Astrocyte (in vitro differentiated cells and primary cell): Measurements from ENCODE around the gene WASHC2C. TPM values are rescaled to one million over a fixed set of nuclear protein-coding genes. Genes with fewer than 3 reads are reported as not detected.
"Not testable (repeated sequence)": the region's sequence is repeated elsewhere in the genome, so short reads cannot be mapped to it uniquely, and the experiment has no call there.

Experiments used
- DNase-seq: peaks from one replicate; pipeline ENCODE4 v3.0.0-alpha.2; 2010; ENCODE audit warnings: low read depth
- FAIRE-seq: peaks from 2 replicates; lab custom pipeline; 2011; peaks lifted over from hg19 to GRCh38; lab: Jason Lieb, UNC
- H2AFZ ChIP-seq: 2 replicates; pipeline ENCODE4 v1.6.0; 2012; ENCODE audit warnings: low read depth, low read length, inconsistent platforms
- H3K27ac ChIP-seq: 2 replicates; pipeline ENCODE4 v1.5.1; 2011; ENCODE audit warnings: low read depth, low read length, inconsistent platforms
- H3K27me3 ChIP-seq: 2 replicates; pipeline ENCODE4 v1.6.0; 2011; ENCODE audit warnings: low read length, inconsistent platforms; ENCODE audit not compliant: insufficient read depth
- H3K36me3 ChIP-seq: 2 replicates; pipeline ENCODE4 v1.5.1; 2011; ENCODE audit warnings: low read length, inconsistent platforms; ENCODE audit not compliant: insufficient read depth
- H3K4me1 ChIP-seq: 2 replicates; pipeline ENCODE4 v1.5.1; 2011; ENCODE audit warnings: low read length, inconsistent platforms; ENCODE audit not compliant: insufficient read depth
- H3K4me2 ChIP-seq: 2 replicates; pipeline ENCODE4 v1.6.0; 2012; ENCODE audit warnings: low read length, inconsistent platforms
- H3K4me3 ChIP-seq: 2 replicates; pipeline ENCODE4 v1.5.1; 2011; ENCODE audit warnings: low read depth, mild to moderate bottlenecking, low read length, inconsistent platforms; ENCODE audit not compliant: insufficient read depth
- H3K79me2 ChIP-seq: 2 replicates; pipeline ENCODE4 v1.6.0; 2012; ENCODE audit warnings: mild to moderate bottlenecking, low read length, inconsistent platforms; ENCODE audit not compliant: insufficient read depth
- H3K9ac ChIP-seq: 2 replicates; pipeline ENCODE4 v1.6.0; 2012; ENCODE audit warnings: mild to moderate bottlenecking, low read length, inconsistent platforms
- H3K9me3 ChIP-seq: 2 replicates; pipeline ENCODE4 v1.5.1; 2012; ENCODE audit warnings: low read depth, mild to moderate bottlenecking, low read length, inconsistent platforms; ENCODE audit not compliant: insufficient read depth
- H4K20me1 ChIP-seq: 2 replicates; pipeline ENCODE4 v1.6.0; 2012; ENCODE audit warnings: low read length, inconsistent platforms; ENCODE audit not compliant: insufficient read depth
- H3K27ac Mint-ChIP-seq: one replicate; pipeline ENCODE4 v1.8.0; 2021; ENCODE audit warnings: mild to moderate bottlenecking, mixed read lengths; ENCODE audit not compliant: unreplicated experiment
- H3K27me3 Mint-ChIP-seq: one replicate; pipeline ENCODE4 v1.8.0; 2021; ENCODE audit warnings: low read depth, mixed read lengths; ENCODE audit not compliant: unreplicated experiment
- H3K36me3 Mint-ChIP-seq: one replicate; pipeline ENCODE4 v1.8.0; 2021; ENCODE audit warnings: low read depth, mixed read lengths; ENCODE audit not compliant: unreplicated experiment
- H3K4me1 Mint-ChIP-seq: one replicate; pipeline ENCODE4 v1.8.0; 2021; ENCODE audit warnings: low read depth, mixed read lengths; ENCODE audit not compliant: unreplicated experiment
- H3K4me3 Mint-ChIP-seq: one replicate; pipeline ENCODE4 v1.8.0; 2021; ENCODE audit warnings: mild to moderate bottlenecking, moderate library complexity, mixed read lengths; ENCODE audit not compliant: unreplicated experiment
- H3K9me3 Mint-ChIP-seq: one replicate; pipeline ENCODE4 v1.8.0; 2021; ENCODE audit warnings: mild to moderate bottlenecking, mixed read lengths; ENCODE audit not compliant: unreplicated experiment
- CTCF ChIP-seq: IDR thresholded peaks from 2 replicates; pipeline ENCODE4 v1.5.1; 2011; ENCODE audit warnings: low read depth, mild to moderate bottlenecking, inconsistent platforms, low read length, moderate library complexity; ENCODE audit not compliant: insufficient read depth
- EZH2 ChIP-seq: IDR thresholded peaks from 2 replicates; pipeline ENCODE4 v1.6.1; 2012; ENCODE audit warnings: mild to moderate bottlenecking, low read length, inconsistent platforms; ENCODE audit not compliant: insufficient read depth
- total RNA-seq: library from RNA; stranded (reverse); gene quantifications from 2 replicates; pipeline ENCODE4 v1.2.1, GENCODE V29; 2021

WASHC2C gene
- total RNA-seq, 1 donor from 2014 or later: 39.6 TPM

DNA sequence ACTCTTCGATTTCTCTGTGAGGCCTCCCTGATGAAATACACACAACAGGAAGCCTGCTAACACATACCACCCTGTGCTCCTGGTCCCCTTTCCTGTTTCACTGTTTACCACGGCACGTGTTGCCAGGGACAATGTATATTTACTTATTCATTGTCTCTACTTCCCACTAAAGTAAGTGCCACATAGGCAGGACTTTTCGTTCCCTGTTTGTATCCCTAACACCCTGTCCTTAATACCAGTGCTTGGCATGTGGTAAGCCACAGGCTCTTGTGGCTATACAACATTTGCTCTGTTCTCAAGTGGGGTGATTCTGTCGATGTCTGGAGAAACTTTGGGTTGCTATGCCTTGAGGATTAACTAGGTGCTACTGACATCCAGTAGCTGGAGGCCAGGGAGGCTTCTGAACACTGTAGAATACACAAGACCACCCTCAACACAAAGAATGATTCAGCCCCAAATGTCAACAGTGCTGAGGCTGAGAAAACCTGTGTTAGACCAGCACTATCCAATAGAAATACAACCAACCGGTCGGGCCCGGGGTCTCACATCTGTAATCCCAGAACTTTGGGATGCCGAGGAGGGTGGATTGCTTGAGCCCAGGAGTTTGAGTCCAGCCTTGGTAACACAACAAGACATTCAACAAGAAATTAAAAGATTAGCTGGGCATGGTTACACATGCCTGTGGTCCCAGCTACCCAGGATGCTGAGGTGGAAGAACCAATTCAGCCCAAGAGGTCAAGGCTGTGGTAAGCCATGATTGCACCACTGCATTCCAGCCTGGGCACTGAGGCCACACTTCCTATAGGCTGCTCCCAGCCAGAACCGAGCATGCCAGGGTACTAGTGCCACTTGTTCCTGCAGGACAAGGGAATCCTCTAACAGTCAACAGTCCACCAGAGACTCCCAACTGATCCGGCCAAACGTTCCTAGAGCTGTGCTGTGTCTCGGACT lies 76.3 kb downstream of the WASHC2C start:
- peak; percentile 23 for DNase-seq
- not testable (repeated sequence) for H3K27ac ChIP-seq, H3K9me3 ChIP-seq, H3K79me2 ChIP-seq, H3K27me3 ChIP-seq, H2AFZ ChIP-seq, H3K4me3 ChIP-seq, H4K20me1 ChIP-seq, H3K36me3 ChIP-seq, H3K27me3 Mint-ChIP-seq, H3K9ac ChIP-seq, FAIRE-seq, H3K4me1 ChIP-seq, H3K4me2 ChIP-seq, H3K36me3 Mint-ChIP-seq
- Mint-ChIP-seq H3K27ac (peak overlapping the region; percentile 62), H3K9me3 (peaks cover 12% of the 10 kb centered on the region), H3K4me1 (peaks cover 14% of the 10 kb centered on the region), H3K4me3 (peak overlapping the region; percentile 9)

GRCh38 chr10:45804996-45805395 lies 77.9 kb downstream of the WASHC2C start:
- FAIRE-seq, H3K27ac ChIP-seq, H3K9ac ChIP-seq, H3K27me3 Mint-ChIP-seq, H3K36me3 ChIP-seq, H2AFZ ChIP-seq, H3K4me3 Mint-ChIP-seq, H3K9me3 ChIP-seq, H3K4me1 ChIP-seq, H3K4me2 ChIP-seq, H3K79me2 ChIP-seq, H3K4me3 ChIP-seq, H3K27me3 ChIP-seq, H4K20me1 ChIP-seq, H3K36me3 Mint-ChIP-seq: not testable (repeated sequence)
- DNase-seq: peak; percentile 12
- Mint-ChIP-seq H3K27ac (peak overlapping the region; percentile 59), H3K9me3 (peaks cover 12% of the 10 kb centered on the region), H3K4me1 (peaks cover 14% of the 10 kb centered on the region)

GRCh38 chr10:45809837-45810236 lies 82.8 kb downstream of the WASHC2C start:
- H2AFZ ChIP-seq: no peak overlapping the region
- Mint-ChIP-seq H3K4me1 (peaks cover 12% of the 10 kb centered on the region), H3K27me3 (no peaks in the 10 kb centered on the region)

More at GRCh38 chr10:45809837-45810236, 82.8 kb downstream of the WASHC2C start:
- H3K27me3 ChIP-seq: no peaks in the 10 kb centered on the region
- no peaks in the 10 kb centered on the region for H3K79me2 ChIP-seq
- H3K36me3 ChIP-seq: no peaks in the 10 kb centered on the region
- H4K20me1 ChIP-seq: no peaks in the 10 kb centered on the region
- H3K9me3 Mint-ChIP-seq: peaks cover 4% of the 10 kb centered on the region
- TF ChIP-seq EZH2 (no peak), CTCF (no peak)
- DNase-seq: no peak
- no peak for FAIRE-seq
- no peaks in the 10 kb centered on the region for H3K36me3 Mint-ChIP-seq
- H3K4me1 ChIP-seq: peaks cover 2% of the 10 kb centered on the region
- no peaks in the 10 kb centered on the region for H3K9me3 ChIP-seq
- no peak overlapping the region for H3K9ac ChIP-seq
- H3K4me3 ChIP-seq: no peak overlapping the region
- H3K27ac ChIP-seq: no peak overlapping the region
- H3K4me3 Mint-ChIP-seq: no peak overlapping the region
- H3K27ac Mint-ChIP-seq: no peak overlapping the region
- H3K4me2 ChIP-seq: no peak overlapping the region
